ENCODE data around the gene ENAH. TPM values are rescaled to one million over a fixed set of nuclear protein-coding genes. Genes with fewer than 3 reads are reported as not detected.
"Not testable (repeated sequence)": the region's sequence is repeated elsewhere in the genome, so short reads cannot be mapped to it uniquely, and the experiment has no call there.

The ENAH gene
- total RNA-seq, 1 experiment from 2014 or later, result 420 TPM

DNA sequence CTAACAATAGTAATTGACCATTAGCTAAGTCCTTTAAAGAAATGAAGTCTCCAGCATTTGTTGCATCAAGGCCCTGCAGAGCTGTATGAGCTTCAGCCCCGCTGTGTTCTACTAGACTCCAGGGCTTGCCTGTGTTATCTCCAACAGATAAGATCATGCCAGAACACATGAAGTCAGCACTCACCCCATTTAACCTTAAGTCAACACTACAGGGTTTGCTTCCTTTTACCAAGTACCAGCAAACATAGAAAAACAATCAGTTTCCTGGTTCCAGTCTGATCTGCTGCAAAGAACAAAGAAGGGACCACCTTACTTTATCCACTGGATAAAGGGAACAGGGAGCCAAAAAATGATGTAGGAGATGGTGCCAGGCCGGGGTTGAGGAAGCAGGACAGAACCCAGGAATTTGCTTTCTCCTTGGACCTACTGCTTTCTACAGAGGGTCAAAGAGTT, 41.3 kb upstream of the ENAH start:
- no TSS peak for BruUV-seq (replicated peaks)
- no peak for DNase-seq (ENCODE audit: unreplicated experiment)
- H3K4me3 Mint-ChIP-seq (ENCODE audit: unreplicated experiment), result no peak overlapping the region
- no peak overlapping the region for H3K27ac Mint-ChIP-seq (ENCODE audit: low read depth, unreplicated experiment)
- TF ChIP-seq, protein P1, sequence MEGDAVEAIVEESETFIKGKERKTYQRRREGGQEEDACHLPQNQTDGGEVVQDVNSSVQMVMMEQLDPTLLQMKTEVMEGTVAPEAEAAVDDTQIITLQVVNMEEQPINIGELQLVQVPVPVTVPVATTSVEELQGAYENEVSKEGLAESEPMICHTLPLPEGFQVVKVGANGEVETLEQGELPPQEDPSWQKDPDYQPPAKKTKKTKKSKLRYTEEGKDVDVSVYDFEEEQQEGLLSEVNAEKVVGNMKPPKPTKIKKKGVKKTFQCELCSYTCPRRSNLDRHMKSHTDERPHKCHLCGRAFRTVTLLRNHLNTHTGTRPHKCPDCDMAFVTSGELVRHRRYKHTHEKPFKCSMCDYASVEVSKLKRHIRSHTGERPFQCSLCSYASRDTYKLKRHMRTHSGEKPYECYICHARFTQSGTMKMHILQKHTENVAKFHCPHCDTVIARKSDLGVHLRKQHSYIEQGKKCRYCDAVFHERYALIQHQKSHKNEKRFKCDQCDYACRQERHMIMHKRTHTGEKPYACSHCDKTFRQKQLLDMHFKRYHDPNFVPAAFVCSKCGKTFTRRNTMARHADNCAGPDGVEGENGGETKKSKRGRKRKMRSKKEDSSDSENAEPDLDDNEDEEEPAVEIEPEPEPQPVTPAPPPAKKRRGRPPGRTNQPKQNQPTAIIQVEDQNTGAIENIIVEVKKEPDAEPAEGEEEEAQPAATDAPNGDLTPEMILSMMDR (IDR thresholded peaks at IDR 0.05; ENCODE audit: unreplicated experiment), result no peak
- peaks cover 10% of the 10 kb centered on the region for H3K9me3 Mint-ChIP-seq (ENCODE audit: unreplicated experiment)
- intact Hi-C loops (cut with micrococcal nuclease), result no loop called here
- H3K27me3 Mint-ChIP-seq (ENCODE audit: insufficient read depth, unreplicated experiment), result no peaks in the 10 kb centered on the region
- peaks cover 22% of the 10 kb centered on the region for H3K4me1 Mint-ChIP-seq (ENCODE audit: insufficient read depth, unreplicated experiment)
- ChIA-PET POLR2A (interaction anchor here (0.6 to 1.1 kb wide), 4 partner anchors 15 to 39 kb away, joined by 3 read pairs; no protein-coding TSS in a partner anchor), CTCF (interaction anchor here (0.9 to 1.0 kb wide), 2 partner anchors 22 to 78 kb away, joined by 3 to 5 read pairs; no protein-coding TSS in a partner anchor)
- peaks cover 13% of the 10 kb centered on the region for H3K36me3 Mint-ChIP-seq (ENCODE audit: insufficient read depth, unreplicated experiment)

DNA sequence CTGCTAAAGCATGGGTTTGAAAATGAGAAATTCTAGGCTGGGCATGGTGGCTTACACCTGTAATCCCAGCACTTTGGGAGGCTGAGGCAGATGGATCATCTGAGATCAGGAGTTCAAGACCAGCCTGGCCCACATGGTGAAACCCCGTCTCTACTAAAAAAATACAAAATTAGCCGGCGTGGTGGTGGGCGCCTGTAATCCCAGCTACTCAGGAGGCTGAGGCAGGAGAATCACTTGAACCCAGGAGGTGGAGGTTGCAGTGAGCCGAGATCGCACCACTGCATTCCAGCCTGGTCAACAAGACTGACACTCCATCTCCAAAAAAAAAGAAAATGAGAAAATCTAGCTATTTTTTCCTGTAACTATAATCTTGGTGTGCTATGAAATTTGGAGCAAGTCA, 40.8 kb upstream of the ENAH start:
- BruUV-seq (replicated peaks); intact Hi-C loops (cut with micrococcal nuclease); H3K9me3 Mint-ChIP-seq (ENCODE audit: unreplicated experiment); H3K27me3 Mint-ChIP-seq (ENCODE audit: insufficient read depth, unreplicated experiment); DNase-seq (ENCODE audit: unreplicated experiment); H3K4me3 Mint-ChIP-seq (ENCODE audit: unreplicated experiment); H3K27ac Mint-ChIP-seq (ENCODE audit: low read depth, unreplicated experiment): not testable (repeated sequence)
- Mint-ChIP-seq H3K36me3 (ENCODE audit: insufficient read depth, unreplicated experiment) (peaks cover 13% of the 10 kb centered on the region), H3K4me1 (ENCODE audit: insufficient read depth, unreplicated experiment) (peaks cover 22% of the 10 kb centered on the region)
- ChIA-PET POLR2A (interaction anchor here (0.6 to 1.1 kb wide), 4 partner anchors 14 to 39 kb away, joined by 3 read pairs; no protein-coding TSS in a partner anchor), CTCF (interaction anchor here (0.9 to 1.2 kb wide), 3 partner anchors 21 to 78 kb away, joined by 3 to 7 read pairs (median 5); no protein-coding TSS in a partner anchor)

DNA sequence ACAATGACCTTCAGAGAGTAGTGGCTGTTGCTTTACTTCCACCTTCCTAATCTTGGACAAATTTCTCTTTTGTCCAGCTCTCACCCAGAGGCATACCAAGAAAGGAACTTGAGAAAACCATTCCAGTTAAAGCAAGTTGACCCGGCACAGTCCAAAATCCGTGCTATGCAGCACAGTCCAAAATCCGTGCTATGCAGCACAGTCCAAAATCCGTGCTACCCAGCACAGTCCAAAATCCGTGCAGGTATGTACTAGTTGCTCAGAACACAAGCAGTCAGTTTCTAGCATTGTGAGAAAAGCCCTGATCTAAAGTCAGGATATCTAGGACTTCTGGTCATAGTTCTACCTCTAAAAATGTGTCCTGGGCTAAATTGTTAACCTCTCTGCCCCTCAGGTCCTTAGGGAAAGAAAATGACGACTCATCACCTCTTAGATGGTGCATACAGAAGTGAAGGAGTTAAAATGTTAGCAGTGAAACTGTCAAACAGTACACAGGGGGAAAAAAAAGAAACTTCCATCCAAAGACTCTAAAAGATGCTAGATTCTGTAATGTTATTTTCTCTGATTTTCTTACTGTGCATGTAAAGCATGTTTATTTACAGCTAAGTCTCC, 40.3 kb upstream of the ENAH start:
- POLR2A ChIA-PET, result interaction anchor here (0.6 to 1.1 kb wide), 5 partner anchors 10 to 1124 kb away, joined by 3 to 5 read pairs (median 3); no protein-coding TSS in a partner anchor
- Mint-ChIP-seq H3K36me3 (ENCODE audit: insufficient read depth, unreplicated experiment) (peaks cover 13% of the 10 kb centered on the region), H3K4me3 (ENCODE audit: unreplicated experiment) (no peak overlapping the region), H3K4me1 (ENCODE audit: insufficient read depth, unreplicated experiment) (peaks cover 22% of the 10 kb centered on the region), H3K27me3 (ENCODE audit: insufficient read depth, unreplicated experiment) (no peaks in the 10 kb centered on the region), H3K27ac (ENCODE audit: low read depth, unreplicated experiment) (no peak overlapping the region), H3K9me3 (ENCODE audit: unreplicated experiment) (peaks cover 10% of the 10 kb centered on the region)
- intact Hi-C loops (cut with micrococcal nuclease), result no loop called here
- TF ChIP-seq, protein P1 (IDR thresholded peaks at IDR 0.05; ENCODE audit: unreplicated experiment), result no peak
- no TSS peak for BruUV-seq (replicated peaks)
- DNase-seq (ENCODE audit: unreplicated experiment), result no peak
- CTCF ChIA-PET, result interaction anchor here (0.7 to 1.2 kb wide), 5 partner anchors 21 to 199 kb away, joined by 3 to 7 read pairs (median 4); no protein-coding TSS in a partner anchor

DNA sequence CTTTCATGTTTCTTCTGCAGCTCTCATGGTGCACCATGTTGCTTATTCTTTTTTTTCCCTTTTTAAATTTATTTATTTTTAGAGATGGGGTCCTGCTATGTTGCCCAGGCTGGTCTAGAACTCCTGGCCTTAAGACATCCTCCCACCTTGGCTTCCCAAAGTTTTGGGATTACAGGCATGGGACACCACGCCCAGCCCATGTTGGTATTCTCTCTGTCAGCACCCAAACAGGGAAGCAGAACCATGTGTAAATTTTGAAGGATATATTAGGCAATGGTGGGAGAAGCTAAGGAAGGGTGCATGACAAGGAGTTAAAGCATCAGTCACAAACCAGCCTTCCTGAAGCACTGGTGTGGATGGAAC, 39.6 kb upstream of the ENAH start:
- TF ChIP-seq, protein P1 (IDR thresholded peaks at IDR 0.05; ENCODE audit: unreplicated experiment), result no peak
- no TSS peak for BruUV-seq (replicated peaks)
- H3K27me3 Mint-ChIP-seq (ENCODE audit: insufficient read depth, unreplicated experiment), result no peaks in the 10 kb centered on the region
- no peak for DNase-seq (ENCODE audit: unreplicated experiment)
- H3K27ac Mint-ChIP-seq (ENCODE audit: low read depth, unreplicated experiment), result no peak overlapping the region
- H3K36me3 Mint-ChIP-seq (ENCODE audit: insufficient read depth, unreplicated experiment), result peaks cover 13% of the 10 kb centered on the region
- H3K9me3 Mint-ChIP-seq (ENCODE audit: unreplicated experiment), result peaks cover 10% of the 10 kb centered on the region
- intact Hi-C loops (cut with micrococcal nuclease), result no loop called here
- ChIA-PET CTCF (interaction anchor here (0.7 to 1.8 kb wide), 4 partner anchors 54 to 199 kb away, joined by 3 to 7 read pairs (median 6); no protein-coding TSS in a partner anchor), POLR2A (interaction anchor here (0.6 to 5.9 kb wide), 5 partner anchors 7 to 1123 kb away, joined by 3 to 37 read pairs (median 5); partner anchors contain the start of gene SRP9)
- no peak overlapping the region for H3K4me3 Mint-ChIP-seq (ENCODE audit: unreplicated experiment)
- H3K4me1 Mint-ChIP-seq (ENCODE audit: insufficient read depth, unreplicated experiment), result peaks cover 22% of the 10 kb centered on the region

All from MCF 10A (cell line).